T-cell (primary cell): ENCODE measurements around the gene RAC3. TPM values are rescaled to one million over a fixed set of nuclear protein-coding genes. Genes with fewer than 3 reads are reported as not detected.

Experiments
- ATAC-seq, 4 experiments: fragments of 200-7000 bp in 3 of 4; fragments of 150-1000 bp in 1 of 4; cut with Tn5 transposase; replicated peaks in 1 of 4; 1 replicate in 3 of 4; 2 replicates in 1 of 4; pipeline ENCODE4 v1.10.0; 2021; ENCODE audit warnings: moderate library complexity in 3 of 4, mild to moderate bottlenecking in 2 of 4, moderate number of reproducible peaks in 1 of 4
- CTCF ChIA-PET, 2 donors: fragments of 300-600 bp; sonication (Branson Sonifier 250); formaldehyde crosslinking; loops; one replicate each; lab custom pipeline; 2022; ENCODE audit warnings: antibody characterized with exemption in 2 of 2; lab: Charles Lee
- POLR2A ChIA-PET, 2 donors: fragments of 300-600 bp; sonication (Branson Sonifier 250); formaldehyde crosslinking; loops; one replicate each; lab custom pipeline; 2022; ENCODE audit warnings: antibody characterized with exemption in 2 of 2; lab: Charles Lee
- DNase-seq, 35 experiments: peaks; one replicate each; pipeline versions ENCODE4 v3.0.0 to v3.0.0-alpha.2; 2013 to 2023
- H3K27ac ChIP-seq: one replicate; pipeline ENCODE4 v1.5.1; 2013; ENCODE audit warnings: low read length
- H3K27me3 ChIP-seq, 2 experiments: replicated peaks in 1 of 2; 1 replicate in 1 of 2; 2 replicates in 1 of 2; pipeline versions ENCODE4 v1.6.1 to v1.7.0; 2013; ENCODE audit warnings: low read length in 1 of 2, mixed read lengths in 1 of 2; ENCODE audit not compliant: control insufficient read depth in 2 of 2, insufficient read depth in 2 of 2; ENCODE audit errors: extremely low read depth in 1 of 2
- H3K36me3 ChIP-seq, 2 donors: 1 replicate in 1 of 2; 2 replicates in 1 of 2; pipeline versions ENCODE4 v1.6.1 to v1.7.0; 2013; ENCODE audit warnings: low read length in 1 of 2; ENCODE audit not compliant: control insufficient read depth in 2 of 2, insufficient read depth in 1 of 2; ENCODE audit errors: extremely low read depth in 1 of 2
- H3K4me1 ChIP-seq, 2 experiments: 1 replicate in 1 of 2; 2 replicates in 1 of 2; pipeline versions ENCODE4 v1.6.1 to v1.7.0; 2013; ENCODE audit warnings: low read length in 2 of 2, mixed read lengths in 1 of 2; ENCODE audit not compliant: insufficient read depth in 2 of 2, control insufficient read depth in 1 of 2; ENCODE audit errors: extremely low read depth in 1 of 2
- H3K4me3 ChIP-seq, 2 donors: 1 replicate in 1 of 2; 2 replicates in 1 of 2; pipeline versions ENCODE4 v1.5.1 to v1.7.0; 2013; ENCODE audit warnings: mild to moderate bottlenecking in 2 of 2, low read length in 1 of 2, moderate library complexity in 1 of 2; ENCODE audit not compliant: control insufficient read depth in 1 of 2; ENCODE audit errors: extremely low read depth in 1 of 2
- H3K9me3 ChIP-seq: 2 replicates; pipeline ENCODE4 v1.7.0; 2013
- H3K27ac Mint-ChIP-seq, 2 donors: one replicate each; pipeline ENCODE4 v1.8.0; 2020 to 2021; ENCODE audit warnings: mild to moderate bottlenecking in 2 of 2, mixed read lengths in 2 of 2
- H3K27me3 Mint-ChIP-seq, 2 donors: one replicate each; pipeline ENCODE4 v1.8.0; 2021 to 2022; ENCODE audit warnings: mixed read lengths in 2 of 2
- H3K36me3 Mint-ChIP-seq: one replicate; pipeline ENCODE4 v1.8.0; 2021; ENCODE audit warnings: mixed read lengths
- H3K4me1 Mint-ChIP-seq, 3 donors: one replicate each; pipeline ENCODE4 v1.8.0; 2020 to 2022; ENCODE audit warnings: mixed read lengths in 3 of 3, mild to moderate bottlenecking in 1 of 3
- H3K4me3 Mint-ChIP-seq, 3 donors: one replicate each; pipeline ENCODE4 v1.8.0; 2020 to 2022; ENCODE audit warnings: mild to moderate bottlenecking in 3 of 3, mixed read lengths in 3 of 3, moderate library complexity in 3 of 3
- H3K9me3 Mint-ChIP-seq, 3 donors: one replicate each; pipeline ENCODE4 v1.8.0; 2020 to 2022; ENCODE audit warnings: mixed read lengths in 3 of 3
- whole genome bisulfite sequencing: methylation state at CpG from one replicate; pipeline ENCODE4 v1.1.5; 2013; ENCODE audit warnings: missing lambda C conversion rate; ENCODE audit not compliant: insufficient coverage; 5-methylcytosine and 5-hydroxymethylcytosine counted together
- total RNA-seq, 35 experiments: library from RNA in 6 of 35; stranded (reverse) in 6 of 35; fragments of 120-200 nt in 1 of 35; gene quantifications; one replicate each; pipeline versions ENCODE4 v1.2.1 to v1.2.4 and lab custom pipeline; 2013 to 2026

Gene RAC3
- total RNA-seq, 5 donors from 2014 or later (not counting 1 experiment from before 2014, with no cell fraction given): 1.1 to 5.4 (median 3.6) TPM

DNA sequence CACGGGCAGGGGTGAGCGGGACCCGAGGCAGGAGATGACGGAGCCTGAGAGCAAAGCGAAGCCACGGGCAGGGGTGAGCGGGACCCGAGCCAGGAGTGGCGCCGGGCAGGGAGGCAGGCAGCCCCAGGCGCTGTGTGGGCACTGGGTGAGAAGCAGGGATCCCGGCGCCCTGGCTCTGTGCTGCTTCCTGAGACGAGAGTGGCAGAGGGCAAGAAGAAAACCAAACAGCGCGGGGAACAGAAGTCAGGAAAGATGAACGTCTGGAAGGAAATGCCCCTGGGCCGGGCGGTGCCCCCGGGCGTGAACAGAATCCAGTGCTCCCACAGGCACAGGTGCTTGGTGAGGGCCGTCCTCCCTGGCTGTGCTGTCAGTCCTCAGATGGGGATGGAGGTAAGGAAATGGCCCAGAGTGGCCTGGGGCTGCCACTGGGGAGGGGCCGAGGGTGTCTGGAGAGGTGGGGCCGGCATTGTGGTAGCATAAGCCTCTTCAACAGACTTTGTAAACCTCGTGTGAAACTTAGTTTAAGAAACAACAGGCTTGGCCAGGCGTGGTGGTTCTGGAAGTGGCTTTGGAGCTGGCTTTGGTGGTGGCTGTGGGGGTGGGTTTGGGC, 44.2 kb upstream of the RAC3 start:
- peaks cover 17% of the 10 kb centered on the region for H3K36me3 Mint-ChIP-seq
- ATAC-seq: no peak
- no peak overlapping the region for H3K27ac Mint-ChIP-seq
- Histone ChIP-seq H3K27ac (no peak overlapping the region), H3K27me3 (no peaks in the 10 kb centered on the region), H3K4me3 (no peak overlapping the region), H3K4me1 (peaks cover 0 to 6% of the 10 kb centered on the region in 2 experiments), H3K9me3 (no peaks in the 10 kb centered on the region), H3K36me3 (peaks cover 24 to 32% of the 10 kb centered on the region in 2 donors)
- H3K27me3 Mint-ChIP-seq: no peaks in the 10 kb centered on the region
- DNase-seq: no peak
- 92% methylated on average over 24 of the region's 26 CpGs for WGBS
- H3K4me3 Mint-ChIP-seq: no peak overlapping the region
- CTCF ChIA-PET: no interaction called here
- H3K9me3 Mint-ChIP-seq: no peaks in the 10 kb centered on the region
- peaks cover 10 to 18% (median 14%) of the 10 kb centered on the region in 3 donors for H3K4me1 Mint-ChIP-seq
- POLR2A ChIA-PET: no interaction called here

DNA sequence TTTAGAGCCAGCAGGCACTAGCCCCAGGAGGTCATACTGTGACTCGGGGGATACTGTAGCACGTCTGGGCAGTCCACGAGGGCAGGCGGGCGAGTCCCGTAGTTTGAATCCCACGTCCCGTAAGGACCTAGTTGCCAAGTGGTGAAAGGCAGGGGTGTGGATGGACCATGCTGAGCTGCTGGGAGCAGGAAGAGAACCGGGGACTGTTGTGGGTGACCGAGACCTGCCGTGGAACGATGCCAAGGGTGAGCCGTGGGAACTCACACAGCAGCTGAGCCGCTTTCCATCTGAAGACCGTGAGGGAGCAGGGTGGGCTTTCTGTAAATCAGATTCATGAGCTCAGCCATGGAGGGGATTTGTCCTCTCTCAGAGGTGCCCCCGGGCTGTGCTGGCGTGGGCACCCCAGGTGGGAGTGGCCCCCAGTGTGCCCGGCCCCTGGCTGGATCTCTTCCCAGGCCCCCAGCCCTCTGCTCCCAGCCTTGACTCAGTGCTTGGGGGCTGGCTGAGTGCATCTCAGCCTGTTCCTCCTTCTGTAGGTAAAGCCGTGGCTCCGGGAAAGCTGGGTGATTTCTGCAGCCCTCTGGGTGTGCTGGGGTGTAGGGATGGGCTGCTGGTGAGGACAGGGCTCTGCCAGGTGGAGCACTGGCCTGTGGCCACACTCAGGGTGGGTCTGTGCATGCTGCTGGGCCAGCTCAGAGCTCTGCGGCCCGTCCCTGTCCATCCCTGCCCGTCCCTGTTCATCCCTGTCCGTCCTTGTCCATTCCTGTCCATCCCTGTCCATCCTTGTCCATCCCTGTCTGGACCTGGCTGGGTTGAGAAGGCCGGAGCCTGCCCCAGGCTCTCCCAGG, 40.4 kb upstream of the RAC3 start:
- Mint-ChIP-seq H3K27ac (no peak overlapping the region), H3K36me3 (peaks cover 11% of the 10 kb centered on the region), H3K9me3 (no peaks in the 10 kb centered on the region), H3K4me3 (no peak overlapping the region), H3K4me1 (peaks cover 4 to 6% (median 4%) of the 10 kb centered on the region in 3 donors), H3K27me3 (no peaks in the 10 kb centered on the region)
- 97% methylated on average over 23 of the region's 25 CpGs for WGBS
- Histone ChIP-seq H3K4me1 (no peaks in the 10 kb centered on the region), H3K36me3 (peaks cover 11 to 14% of the 10 kb centered on the region in 2 donors), H3K27me3 (no peaks in the 10 kb centered on the region), H3K27ac (no peak overlapping the region), H3K4me3 (no peak overlapping the region), H3K9me3 (no peaks in the 10 kb centered on the region)
- CTCF ChIA-PET: no interaction called here
- no peak for ATAC-seq
- POLR2A ChIA-PET: no interaction called here
- no peak for DNase-seq

DNA sequence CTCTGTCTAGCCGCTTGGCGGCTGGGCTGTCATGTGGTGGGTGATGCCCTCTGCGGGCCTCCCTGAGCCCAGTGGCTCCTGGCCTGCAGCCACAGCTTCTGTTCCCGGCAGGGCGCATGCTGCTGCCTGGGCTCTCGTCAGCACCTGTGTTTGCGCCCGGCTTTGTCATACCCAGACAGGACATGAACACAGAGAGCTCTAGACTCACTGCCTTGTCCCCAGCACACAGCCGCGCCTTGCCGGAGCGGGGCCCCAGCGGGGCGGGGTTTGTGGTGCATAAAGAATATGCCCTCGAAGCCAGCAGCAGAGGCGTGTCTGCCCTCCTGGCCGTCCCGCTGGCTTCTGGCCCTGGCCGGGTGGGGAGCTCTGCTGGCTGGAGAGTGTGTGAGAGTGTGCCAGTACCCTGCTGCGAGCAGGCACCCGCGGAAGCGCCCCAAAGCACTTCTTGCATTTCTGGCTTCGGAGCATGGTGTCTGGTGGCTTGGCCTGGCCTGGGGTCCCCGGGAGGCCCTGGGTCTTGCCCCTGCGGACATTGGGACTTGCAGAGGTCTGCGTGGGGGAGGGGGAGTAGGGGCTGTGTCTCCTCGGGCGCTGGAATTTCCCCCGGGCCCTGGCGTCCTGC, 39.7 kb upstream of the RAC3 start:
- H3K27ac Mint-ChIP-seq: no peak overlapping the region
- Histone ChIP-seq H3K27ac (no peak overlapping the region), H3K4me3 (no peak overlapping the region), H3K36me3 (peaks cover 6 to 9% of the 10 kb centered on the region in 2 donors), H3K27me3 (no peaks in the 10 kb centered on the region), H3K4me1 (no peaks in the 10 kb centered on the region), H3K9me3 (no peaks in the 10 kb centered on the region)
- no peak overlapping the region for H3K4me3 Mint-ChIP-seq
- 89% methylated on average over 22 of the region's 31 CpGs for WGBS
- H3K27me3 Mint-ChIP-seq: no peaks in the 10 kb centered on the region
- CTCF ChIA-PET: no interaction called here
- ATAC-seq (no peak), DNase-seq (no peak)
- H3K36me3 Mint-ChIP-seq: peaks cover 6% of the 10 kb centered on the region
- POLR2A ChIA-PET: no interaction called here
- H3K4me1 Mint-ChIP-seq: peaks cover 4 to 6% (median 4%) of the 10 kb centered on the region in 3 donors
- no peaks in the 10 kb centered on the region for H3K9me3 Mint-ChIP-seq

DNA sequence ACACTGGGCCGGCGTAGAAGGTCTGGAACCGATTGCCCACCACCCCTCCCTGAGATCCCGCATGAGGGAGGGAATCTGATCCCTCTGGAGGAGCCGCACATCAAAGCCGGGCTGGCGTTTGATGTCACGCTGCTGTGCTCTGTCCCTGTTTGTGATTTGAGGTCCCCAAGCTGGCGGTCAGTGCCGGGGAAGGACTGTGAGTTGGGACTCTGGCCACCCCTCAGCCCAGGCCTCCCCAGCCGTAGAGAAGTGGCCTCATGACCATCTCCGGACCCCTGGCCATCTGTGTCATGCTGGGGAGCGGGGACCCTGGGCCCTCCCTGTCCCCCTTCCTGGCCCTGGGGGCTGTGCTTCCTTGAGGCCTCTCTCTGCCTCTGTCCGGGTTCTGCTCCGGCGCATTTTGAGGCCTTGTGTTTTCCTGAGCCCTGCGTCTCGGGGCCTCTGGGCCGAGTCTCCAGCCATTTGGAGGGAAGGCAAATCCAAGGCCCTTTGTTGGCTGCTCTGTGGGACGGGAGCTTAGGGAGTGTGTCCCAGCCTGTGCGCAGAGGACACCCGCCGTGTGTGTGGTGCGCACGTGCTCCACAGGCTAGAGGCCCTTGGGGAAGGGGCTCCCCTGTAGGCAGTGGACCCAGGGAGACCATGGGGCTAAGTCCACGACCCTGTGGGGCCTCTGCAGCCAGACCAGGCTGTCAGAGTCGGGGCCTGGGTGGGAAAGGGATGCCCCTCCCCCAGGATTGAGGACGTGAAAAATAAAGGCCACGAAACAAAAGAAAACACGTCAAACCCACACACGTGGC, 39.0 kb upstream of the RAC3 start:
- ChIA-PET POLR2A (no interaction called here), CTCF (no interaction called here)
- DNase-seq (no peak), ATAC-seq (no peak)
- Histone ChIP-seq H3K27ac (no peak overlapping the region), H3K4me3 (no peak overlapping the region), H3K36me3 (peaks cover 4 to 5% of the 10 kb centered on the region in 2 donors), H3K9me3 (no peaks in the 10 kb centered on the region), H3K27me3 (no peaks in the 10 kb centered on the region), H3K4me1 (no peaks in the 10 kb centered on the region)
- Mint-ChIP-seq H3K9me3 (no peaks in the 10 kb centered on the region), H3K36me3 (peaks cover 5% of the 10 kb centered on the region), H3K27me3 (no peaks in the 10 kb centered on the region), H3K4me3 (no peak overlapping the region), H3K27ac (no peak overlapping the region), H3K4me1 (peaks cover 4 to 6% (median 4%) of the 10 kb centered on the region in 3 donors)
- WGBS: 94% methylated on average over 23 of the region's 31 CpGs

DNA sequence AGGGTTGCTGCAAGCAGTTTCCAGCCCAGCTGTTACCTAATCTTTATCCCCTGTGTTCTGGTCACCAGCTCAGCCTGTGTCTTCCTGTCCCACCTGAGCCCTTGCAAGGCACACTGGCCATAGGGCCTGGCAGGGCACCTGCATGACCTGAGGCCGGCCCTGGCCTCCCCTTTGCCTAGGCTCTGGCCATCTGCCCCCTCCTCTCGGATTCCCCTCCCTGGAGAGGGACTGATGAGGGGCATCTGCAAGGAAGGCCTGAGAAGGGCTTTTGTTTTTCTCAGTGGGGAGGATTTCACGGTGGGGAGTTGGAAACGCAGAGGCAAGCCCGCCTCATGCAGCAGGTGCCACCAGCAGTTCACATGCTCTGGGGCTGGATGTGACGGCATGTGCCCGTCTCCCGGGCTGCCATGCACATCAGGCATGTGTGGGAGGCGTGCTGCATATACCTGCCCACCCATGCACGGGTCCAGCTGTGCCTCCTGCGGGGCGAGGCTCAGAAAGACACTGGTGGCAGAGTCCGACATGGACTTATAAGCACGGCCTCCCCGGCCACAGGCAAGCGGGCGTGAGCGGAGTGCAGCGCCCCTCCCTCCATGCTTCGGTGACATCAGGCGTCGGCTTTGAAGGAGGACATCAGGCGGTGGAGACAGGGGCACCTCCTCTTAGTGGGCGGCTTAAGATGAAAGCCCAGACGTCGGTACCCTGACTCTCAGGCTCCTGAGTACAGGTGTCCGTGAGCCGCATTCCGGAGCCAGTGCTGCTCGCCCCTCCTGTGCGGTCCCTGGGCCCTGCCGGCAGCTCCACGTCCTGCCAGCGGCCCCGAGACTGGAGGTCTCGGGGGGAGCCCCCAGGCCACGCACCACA, 37.5 kb upstream of the RAC3 start:
- no peak for DNase-seq
- Mint-ChIP-seq H3K4me3 (no peak overlapping the region), H3K36me3 (peaks cover 8% of the 10 kb centered on the region), H3K9me3 (no peaks in the 10 kb centered on the region), H3K4me1 (peaks cover 4 to 6% (median 4%) of the 10 kb centered on the region in 3 donors), H3K27me3 (no peaks in the 10 kb centered on the region), H3K27ac (no peak overlapping the region)
- Histone ChIP-seq H3K4me3 (no peak overlapping the region), H3K36me3 (peaks cover 4 to 5% of the 10 kb centered on the region in 2 donors), H3K27me3 (no peaks in the 10 kb centered on the region), H3K9me3 (no peaks in the 10 kb centered on the region), H3K4me1 (no peaks in the 10 kb centered on the region), H3K27ac (no peak overlapping the region)
- ChIA-PET CTCF (no interaction called here), POLR2A (no interaction called here)
- no peak for ATAC-seq
- 94% methylated on average over 34 of the region's 37 CpGs for WGBS
